RWPE1 (cell line): ENCODE measurements around the gene PIK3C2G.

Experiments used
- CTCF ChIA-PET: fragments of 350-600 bp; sonication (Branson Sonifier 250); formaldehyde crosslinking; extraction: SDS; loops from one replicate; lab custom pipeline; 2021; lab: Yijun Ruan, JAX
- POLR2A ChIA-PET: fragments of 400-600 bp; formaldehyde crosslinking; extraction: SDS; loops from one replicate; lab custom pipeline; 2020; ENCODE audit warnings: antibody characterized with exemption; ENCODE audit not compliant: low non-redundant PET; lab: Yijun Ruan, JAX
- DNase-seq: peaks from one replicate; pipeline ENCODE4 v3.0.0; 2012; ENCODE audit warnings: low spot score
- H3K27ac ChIP-seq: fragments of 450-650 bp; 2 replicates; pipeline ENCODE4 v1.5.1; 2017
- TF ChIP-seq, protein P1 (sequence below): fragments of 450-650 bp; conservative IDR thresholded peaks from 2 replicates; pipeline ENCODE4 v1.5.1; 2017; ENCODE audit warnings: low read depth, mild to moderate bottlenecking

Gene PIK3C2G

DNA sequence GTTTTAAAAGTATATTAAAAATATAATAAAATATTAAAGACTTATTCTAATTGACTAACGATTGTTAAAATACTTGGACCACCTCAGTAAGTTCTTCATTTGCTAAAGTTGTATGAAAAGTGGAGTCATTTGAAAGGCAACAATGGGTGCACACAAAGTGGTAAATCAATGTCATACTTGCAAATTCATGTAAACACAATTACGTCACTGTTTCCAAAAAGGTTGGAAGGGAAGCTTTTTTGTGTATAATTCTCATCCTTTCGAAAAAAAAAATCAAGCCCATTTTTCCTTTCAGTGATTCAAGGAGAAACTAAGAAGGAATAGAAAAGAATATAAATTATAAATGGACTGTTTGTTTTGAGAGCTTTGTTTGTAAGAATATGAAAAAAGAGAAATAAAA, 166.2 kb downstream of the PIK3C2G start:
- ChIA-PET CTCF (interaction anchor here (0.6 kb wide), 1 partner anchor 178 kb away, joined by 5 read pairs; no protein-coding TSS in a partner anchor), POLR2A (no interaction called here)
- TF ChIP-seq, protein P1, sequence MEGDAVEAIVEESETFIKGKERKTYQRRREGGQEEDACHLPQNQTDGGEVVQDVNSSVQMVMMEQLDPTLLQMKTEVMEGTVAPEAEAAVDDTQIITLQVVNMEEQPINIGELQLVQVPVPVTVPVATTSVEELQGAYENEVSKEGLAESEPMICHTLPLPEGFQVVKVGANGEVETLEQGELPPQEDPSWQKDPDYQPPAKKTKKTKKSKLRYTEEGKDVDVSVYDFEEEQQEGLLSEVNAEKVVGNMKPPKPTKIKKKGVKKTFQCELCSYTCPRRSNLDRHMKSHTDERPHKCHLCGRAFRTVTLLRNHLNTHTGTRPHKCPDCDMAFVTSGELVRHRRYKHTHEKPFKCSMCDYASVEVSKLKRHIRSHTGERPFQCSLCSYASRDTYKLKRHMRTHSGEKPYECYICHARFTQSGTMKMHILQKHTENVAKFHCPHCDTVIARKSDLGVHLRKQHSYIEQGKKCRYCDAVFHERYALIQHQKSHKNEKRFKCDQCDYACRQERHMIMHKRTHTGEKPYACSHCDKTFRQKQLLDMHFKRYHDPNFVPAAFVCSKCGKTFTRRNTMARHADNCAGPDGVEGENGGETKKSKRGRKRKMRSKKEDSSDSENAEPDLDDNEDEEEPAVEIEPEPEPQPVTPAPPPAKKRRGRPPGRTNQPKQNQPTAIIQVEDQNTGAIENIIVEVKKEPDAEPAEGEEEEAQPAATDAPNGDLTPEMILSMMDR = no peak

DNA sequence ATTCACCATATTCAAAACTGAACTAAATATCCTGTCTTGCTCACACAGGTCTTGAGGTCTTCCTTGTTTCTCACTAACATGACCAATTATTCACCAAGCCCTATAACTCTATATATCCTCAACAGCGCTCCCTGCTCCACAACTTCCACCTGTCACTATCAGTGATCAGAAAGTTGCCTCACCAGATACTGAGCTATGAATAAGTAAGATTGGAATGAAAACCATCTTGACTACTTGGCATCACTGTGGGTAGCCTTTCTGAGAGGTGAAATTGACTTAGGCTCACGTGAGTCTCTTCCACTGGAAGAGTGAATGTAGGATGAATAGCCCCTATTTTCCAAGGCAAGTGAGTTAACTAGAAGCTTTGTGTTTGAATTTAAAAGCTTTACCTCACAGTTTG, 167.1 kb downstream of the PIK3C2G start:
- CTCF ChIA-PET = interaction anchor here (0.7 to 1.2 kb wide), 2 partner anchors 25 to 1170 kb away, joined by 3 read pairs; no protein-coding TSS in a partner anchor
- DNase-seq = peak; percentile 7
- TF ChIP-seq, protein P1 = no peak
- no peak overlapping the region for H3K27ac ChIP-seq
- POLR2A ChIA-PET = no interaction called here

More for the DNA sequence above, 166.2 kb downstream of the PIK3C2G start:
- H3K27ac ChIP-seq = no peak overlapping the region
- no peak for DNase-seq

DNA sequence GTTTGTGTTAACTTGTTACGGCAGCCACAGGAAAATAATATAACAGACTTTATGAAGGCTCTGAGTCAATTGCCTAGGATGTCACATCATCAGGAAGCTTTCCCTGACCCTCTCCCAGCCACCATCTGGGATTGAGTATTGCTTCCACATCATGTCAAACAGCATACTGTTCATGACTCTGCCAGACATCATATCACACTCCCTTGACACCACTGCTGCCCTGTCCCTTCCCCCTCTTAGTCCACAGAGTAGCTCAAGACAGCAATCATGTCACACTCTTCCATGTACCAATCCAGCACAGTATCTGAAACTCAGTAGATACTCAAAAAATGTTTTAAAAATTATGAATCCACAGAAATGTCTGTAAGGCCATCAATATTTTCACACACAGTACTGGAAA, 168.0 kb downstream of the PIK3C2G start:
- DNase-seq = no peak
- POLR2A ChIA-PET = no interaction called here
- no peak overlapping the region for H3K27ac ChIP-seq
- TF ChIP-seq, protein P1 = no peak
- CTCF ChIA-PET = interaction anchor here (1.2 kb wide), 1 partner anchor 26 kb away, joined by 3 read pairs; no protein-coding TSS in a partner anchor

DNA sequence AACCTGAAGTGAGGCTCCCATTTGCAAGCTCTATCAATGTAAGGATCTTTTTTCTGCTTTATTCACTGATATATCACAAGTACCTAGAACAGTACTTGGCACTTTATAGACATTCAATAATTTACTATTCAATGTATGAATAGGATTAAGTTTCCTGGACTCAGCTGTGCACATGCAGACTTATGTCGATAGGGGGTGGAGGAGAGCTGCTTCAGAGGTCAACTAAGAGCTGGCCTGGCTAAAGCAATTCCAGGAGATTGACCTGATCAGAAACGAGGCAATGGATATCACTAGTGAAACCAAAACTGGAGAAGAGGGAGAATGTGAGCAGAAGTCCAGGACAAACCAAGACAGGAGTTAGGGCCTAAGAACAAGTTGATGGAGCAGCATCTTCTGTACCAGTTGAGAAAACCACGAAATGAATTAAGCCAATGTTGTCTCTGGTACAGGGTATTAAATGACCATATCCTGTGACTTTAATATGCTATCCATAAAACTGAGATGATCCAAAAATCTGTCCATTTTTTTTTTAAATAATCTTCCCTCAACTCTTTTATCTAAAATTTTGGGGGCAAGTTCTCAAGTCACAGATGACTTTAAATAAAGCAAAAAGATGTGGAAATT, 169.2 kb downstream of the PIK3C2G start:
- DNase-seq = peak; percentile 15
- no peak overlapping the region for H3K27ac ChIP-seq
- CTCF ChIA-PET = interaction anchor here (0.7 to 1.0 kb wide), 3 partner anchors 45 to 771 kb away, joined by 3 to 4 read pairs (median 3); no protein-coding TSS in a partner anchor
- POLR2A ChIA-PET = no interaction called here
- TF ChIP-seq, protein P1 = peak; percentile 29

DNA sequence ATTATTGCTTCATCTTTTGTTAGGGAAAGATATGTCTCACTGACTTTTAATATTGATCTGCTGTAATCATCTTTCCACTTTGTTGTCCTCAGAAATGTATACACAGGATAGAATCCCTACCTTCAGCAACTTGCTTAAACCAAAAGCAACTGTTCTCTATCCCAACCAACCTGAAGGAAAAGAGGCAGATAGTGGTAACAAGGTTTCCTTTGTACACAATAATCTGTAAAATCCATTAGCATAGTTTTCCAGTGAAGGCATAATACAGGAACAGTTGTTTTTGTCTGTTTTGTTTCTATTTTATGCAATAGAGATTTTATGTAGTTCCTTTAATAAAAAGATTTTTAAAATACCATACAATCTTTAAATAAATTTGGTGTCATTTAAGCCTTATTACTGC, 170.5 kb downstream of the PIK3C2G start:
- ChIA-PET CTCF (no interaction called here), POLR2A (no interaction called here)
- H3K27ac ChIP-seq = no peak overlapping the region
- TF ChIP-seq, protein P1 = no peak
- no peak for DNase-seq

DNA sequence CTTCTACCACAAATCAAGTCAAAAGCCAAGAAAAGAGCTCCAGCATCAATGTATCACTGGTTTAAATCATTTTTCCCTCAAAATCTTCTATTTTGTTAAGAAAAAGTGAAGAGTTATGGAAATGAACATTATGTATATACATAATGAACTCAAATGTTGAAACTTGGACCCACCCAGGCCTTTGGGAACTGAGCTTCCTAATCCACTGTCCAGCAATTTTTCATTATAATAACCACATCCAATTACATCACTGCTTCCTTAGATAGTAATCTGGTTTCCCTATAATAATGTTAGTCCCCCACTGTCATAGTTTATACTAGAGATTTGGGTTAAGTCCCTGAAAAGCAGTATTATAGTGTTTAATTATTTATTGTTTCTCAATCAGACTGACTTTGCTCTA, 170.9 kb downstream of the PIK3C2G start:
- H3K27ac ChIP-seq = no peak overlapping the region
- TF ChIP-seq, protein P1 = no peak
- ChIA-PET POLR2A (no interaction called here), CTCF (interaction anchor here (0.6 to 0.7 kb wide), 2 partner anchors 12 to 85 kb away, joined by 3 read pairs; no protein-coding TSS in a partner anchor)
- no peak for DNase-seq
